HEK293 (cell line): Measurements from ENCODE around the gene DPRX.

Source experiments
- CTCF ChIA-PET: fragments of 350-600 bp; formaldehyde crosslinking; extraction: SDS; loops from one replicate; lab custom pipeline; 2021; ENCODE audit warnings: antibody characterized with exemption; lab: Yijun Ruan, JAX
- POLR2A ChIA-PET: fragments of 300-600 bp; formaldehyde crosslinking; extraction: SDS; loops from one replicate; lab custom pipeline; 2020; ENCODE audit warnings: antibody characterized with exemption, inconsistent platforms; lab: Yijun Ruan, JAX
- H3K27ac ChIP-seq: fragments of 200-500 bp; sonication (Bioruptor generic); 2 replicates; pipeline ENCODE4 v1.5.1; 2014; ENCODE audit warnings: low read depth, low read length, control low read depth, inconsistent platforms; ENCODE audit errors: extremely low read depth
- H3K36me3 ChIP-seq, 2 experiments: fragments of 200-500 bp in 1 of 2; sonication (Bioruptor generic) in 1 of 2; 1 replicate in 1 of 2; 2 replicates in 1 of 2; pipeline ENCODE4 v1.5.1; 2014 to 2017; ENCODE audit warnings: inconsistent platforms in 2 of 2, low read length in 2 of 2; ENCODE audit not compliant: control insufficient read depth in 2 of 2, insufficient read depth in 1 of 2
- H3K4me1 ChIP-seq: fragments of 200-500 bp; sonication (Bioruptor generic); 2 replicates; pipeline ENCODE4 v1.5.1; 2014; ENCODE audit warnings: mild to moderate bottlenecking, low read length, inconsistent platforms; ENCODE audit not compliant: control insufficient read depth, insufficient read depth
- H3K4me3 ChIP-seq: 2 replicates; pipeline ENCODE4 v1.5.1; 2011; ENCODE audit warnings: low read depth, mild to moderate bottlenecking, control low read depth, low read length, moderate library complexity
- H3K9me3 ChIP-seq: fragments of 200-500 bp; sonication (Bioruptor generic); 2 replicates; pipeline ENCODE4 v1.5.1; 2014; ENCODE audit warnings: low read depth, low read length, inconsistent platforms; ENCODE audit not compliant: control insufficient read depth, insufficient read depth
- GLIS1 ChIP-seq: fragments of 450-650 bp; formaldehyde crosslinking; IDR thresholded peaks from 2 replicates; pipeline ENCODE4 v1.5.1; 2016; ENCODE audit warnings: missing biosample characterization, missing genetic modification characterization
- MEIS1 ChIP-seq: sonication (generic); formaldehyde crosslinking; IDR thresholded peaks from 2 replicates; pipeline ENCODE4 v1.8.1; 2022; ENCODE audit warnings: missing genetic modification reagents, mild to moderate bottlenecking, borderline replicate concordance
- SALL2 ChIP-seq: fragments of 450-650 bp; formaldehyde crosslinking; IDR thresholded peaks from 2 replicates; pipeline ENCODE4 v1.5.0; 2017; ENCODE audit warnings: missing biosample characterization, mild to moderate bottlenecking, missing genetic modification characterization, borderline replicate concordance
- ZBTB10 ChIP-seq: fragments of 450-650 bp; formaldehyde crosslinking; IDR thresholded peaks from 2 replicates; pipeline ENCODE4 v1.5.1; 2016; ENCODE audit warnings: missing biosample characterization, missing genetic modification characterization
- ZBTB11 ChIP-seq: fragments of 450-650 bp; formaldehyde crosslinking; conservative IDR thresholded peaks from 2 replicates; pipeline ENCODE4 v1.5.1; 2016; ENCODE audit warnings: low read depth, missing biosample characterization, missing genetic modification characterization
- ZBTB17 ChIP-seq: fragments of 450-650 bp; formaldehyde crosslinking; IDR thresholded peaks from 2 replicates; pipeline ENCODE4 v1.5.1; 2016; ENCODE audit warnings: missing biosample characterization, missing genetic modification characterization
- ZBTB20 ChIP-seq: fragments of 450-650 bp; formaldehyde crosslinking; IDR thresholded peaks from 2 replicates; pipeline ENCODE4 v1.5.1; 2016; ENCODE audit warnings: missing biosample characterization, missing genetic modification characterization
- ZBTB6 ChIP-seq: fragments of 450-650 bp; formaldehyde crosslinking; IDR thresholded peaks from 2 replicates; pipeline ENCODE4 v1.5.1; 2017; ENCODE audit warnings: missing biosample characterization, missing genetic modification characterization
- ZFHX2 ChIP-seq: fragments of 450-650 bp; formaldehyde crosslinking; conservative IDR thresholded peaks from 2 replicates; pipeline ENCODE4 v1.5.1; 2016; ENCODE audit warnings: missing biosample characterization, missing genetic modification characterization
- ZNF121 ChIP-seq: fragments of 450-650 bp; formaldehyde crosslinking; IDR thresholded peaks from 2 replicates; pipeline ENCODE4 v1.5.1; 2016; ENCODE audit warnings: missing biosample characterization, missing genetic modification characterization
- ZNF18 ChIP-seq: fragments of 450-650 bp; formaldehyde crosslinking; IDR thresholded peaks from 2 replicates; pipeline ENCODE4 v1.5.1; 2016; ENCODE audit warnings: missing biosample characterization, missing genetic modification characterization
- ZNF23 ChIP-seq: fragments of 450-650 bp; formaldehyde crosslinking; IDR thresholded peaks from 2 replicates; pipeline ENCODE4 v1.5.1; 2016; ENCODE audit warnings: missing biosample characterization, missing genetic modification characterization, borderline replicate concordance
- ZNF24 ChIP-seq: fragments of 450-650 bp; formaldehyde crosslinking; IDR thresholded peaks from 2 replicates; pipeline ENCODE4 v1.5.1; 2016; ENCODE audit warnings: missing biosample characterization, missing genetic modification characterization
- ZNF274 ChIP-seq, 2 experiments: fragments of 200-500 bp in 1 of 2; fragments of 450-650 bp in 1 of 2; sonication (Bioruptor generic) in 1 of 2; formaldehyde crosslinking in 1 of 2; IDR thresholded peaks; 2 replicates each; pipeline versions ENCODE4 v1.5.1 to v1.6.1; 2014 to 2016; ENCODE audit warnings: borderline replicate concordance in 1 of 2, inconsistent platforms in 1 of 2, low read length in 1 of 2, missing biosample characterization in 1 of 2, missing genetic modification characterization in 1 of 2
- ZNF585B ChIP-seq: fragments of 450-650 bp; formaldehyde crosslinking; IDR thresholded peaks from 2 replicates; pipeline ENCODE4 v1.5.1; 2016; ENCODE audit warnings: missing biosample characterization, missing genetic modification characterization
- ZNF626 ChIP-seq: fragments of 450-650 bp; sonication (Bioruptor Pico); formaldehyde crosslinking; IDR thresholded peaks from 2 replicates; pipeline ENCODE4 v1.5.1; 2018; ENCODE audit warnings: missing biosample characterization, missing genetic modification characterization, inconsistent platforms
- ZNF654 ChIP-seq: fragments of 450-650 bp; formaldehyde crosslinking; IDR thresholded peaks from 2 replicates; pipeline ENCODE4 v1.5.1; 2016; ENCODE audit warnings: low read depth, missing biosample characterization, missing genetic modification characterization
- ZNF692 ChIP-seq: fragments of 450-650 bp; formaldehyde crosslinking; IDR thresholded peaks from 2 replicates; pipeline ENCODE4 v1.5.1; 2016; ENCODE audit warnings: missing biosample characterization, missing genetic modification characterization
- ZNF837 ChIP-seq: fragments of 450-650 bp; formaldehyde crosslinking; IDR thresholded peaks from 2 replicates; pipeline ENCODE4 v1.5.1; 2016; ENCODE audit warnings: missing biosample characterization, missing genetic modification characterization
- ZSCAN4 ChIP-seq: fragments of 450-650 bp; formaldehyde crosslinking; IDR thresholded peaks from 2 replicates; pipeline ENCODE4 v1.5.1; 2017; ENCODE audit warnings: missing biosample characterization, missing genetic modification characterization

The DPRX gene

GRCh38 chr19:53621885-53622740 is 9.7 kb upstream of the DPRX start:
- Histone ChIP-seq H3K27ac (no peak overlapping the region), H3K4me3 (no peak overlapping the region), H3K9me3 (no peaks in the 10 kb centered on the region), H3K36me3 (no peaks in the 10 kb centered on the region), H3K4me1 (no peaks in the 10 kb centered on the region)
- ChIA-PET CTCF (no interaction called here), POLR2A (no interaction called here)
- TF ChIP-seq ZNF585B = no peak
- TF ChIP-seq ZFHX2 (tag by site-specific recombination) = no peak
- TF ChIP-seq ZNF692 (tag by site-specific recombination) = no peak
- TF ChIP-seq ZNF654 (tag by site-specific recombination) = no peak
- TF ChIP-seq ZBTB11 (tag by site-specific recombination) = no peak
- TF ChIP-seq ZNF24 (tag by site-specific recombination) = no peak
- TF ChIP-seq ZNF274 (IDR thresholded peaks at IDR 0.05; ENCODE audit: low read length) = no peak
- no peak for TF ChIP-seq ZNF274 (tag by site-specific recombination; IDR thresholded peaks at IDR 0.05; ENCODE audit: borderline replicate concordance)

GRCh38 chr19:53624771-53625545 is 6.8 kb upstream of the DPRX start:
- Histone ChIP-seq H3K4me1 (no peaks in the 10 kb centered on the region), H3K9me3 (no peaks in the 10 kb centered on the region), H3K27ac (no peak overlapping the region), H3K4me3 (no peak overlapping the region), H3K36me3 (no peaks in the 10 kb centered on the region)
- CTCF ChIA-PET = interaction anchor here (0.8 kb wide), 1 partner anchor 314 kb away, joined by 3 read pairs; no protein-coding TSS in a partner anchor
- TF ChIP-seq ZNF18 (tag by site-specific recombination) = no peak
- no peak for TF ChIP-seq ZBTB6 (tag by site-specific recombination)
- no peak for TF ChIP-seq MEIS1
- no peak for TF ChIP-seq ZNF23 (tag by site-specific recombination)
- no peak for TF ChIP-seq SALL2 (tag by site-specific recombination)
- TF ChIP-seq ZBTB20 (tag by site-specific recombination) = no peak
- no peak for TF ChIP-seq ZBTB10
- TF ChIP-seq ZSCAN4 (tag by site-specific recombination) = no peak
- no peak for TF ChIP-seq ZBTB17 (tag by site-specific recombination)
- no peak for TF ChIP-seq GLIS1 (tag by site-specific recombination)
- no peak for TF ChIP-seq ZNF837 (tag by site-specific recombination)
- TF ChIP-seq ZNF121 = no peak
- TF ChIP-seq ZNF626 (tag by site-specific recombination) = no peak
- POLR2A ChIA-PET = no interaction called here
